Cortex of kidney (tissue), 1 donor: ENCODE data around the gene SLC25A38.
"Not testable (repeated sequence)": the region's sequence is repeated elsewhere in the genome, so short reads cannot be mapped to it uniquely, and the experiment has no call there.

ENCODE experiments used
- DNase-seq: peaks from one replicate; lab custom pipeline; 2025; lab: John Stamatoyannopoulos, UW

Gene SLC25A38

DNA sequence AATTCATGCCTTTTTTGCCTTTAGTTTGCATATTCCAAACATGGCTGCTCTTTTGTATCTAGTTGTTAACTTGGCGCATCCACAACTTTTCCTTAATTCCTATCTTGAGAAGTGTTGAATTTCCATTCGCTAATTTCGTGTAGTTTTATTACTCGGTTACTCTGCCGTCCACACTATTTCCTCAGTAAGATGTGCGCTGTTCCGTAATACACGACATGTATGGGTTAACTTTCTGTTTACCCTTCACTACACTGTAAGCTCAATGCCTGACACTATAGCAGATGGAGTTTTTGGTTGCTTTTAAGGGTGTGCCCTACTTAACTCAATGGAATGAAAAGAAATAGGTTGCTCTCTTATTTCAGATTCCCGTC lies 24.1 kb downstream of the SLC25A38 start:
- DNase-seq, result no peak

GRCh38 chr3:39407773-39408492 lies 24.8 kb downstream of the SLC25A38 start:
- DNase-seq, result no peak

GRCh38 chr3:39408493-39409372 lies 25.6 kb downstream of the SLC25A38 start:
- DNase-seq, result no peak

DNA sequence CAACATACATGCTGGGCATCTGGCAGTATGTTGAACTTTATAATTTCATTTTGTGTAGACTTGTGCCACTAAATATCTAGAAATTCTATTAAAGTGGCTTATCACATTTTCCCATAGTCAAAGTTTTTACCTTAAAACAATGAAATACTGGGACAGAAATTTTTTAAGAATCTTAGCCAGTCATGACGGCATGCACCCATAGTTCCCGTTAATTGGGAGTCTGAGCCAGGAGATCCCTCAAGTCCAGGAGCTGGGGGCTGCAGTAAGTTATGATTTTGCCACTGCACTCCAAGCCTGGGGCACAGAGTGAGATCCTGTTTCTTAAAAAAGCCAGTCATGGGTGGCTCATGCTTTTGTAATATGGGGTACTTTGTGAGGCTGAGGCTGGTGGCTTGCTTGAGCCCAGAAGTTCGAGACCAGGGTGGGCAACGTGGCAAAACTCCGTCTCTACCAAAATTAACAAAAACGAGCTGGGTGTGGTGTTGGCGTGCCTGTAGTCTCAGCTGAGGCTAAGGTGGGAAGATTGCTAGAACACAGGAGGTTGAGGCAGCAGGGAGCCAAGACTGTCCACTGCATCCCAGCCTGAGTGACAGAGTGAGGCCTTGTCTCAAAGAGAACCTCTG lies 26.5 kb downstream of the SLC25A38 start:
- no peak for DNase-seq

DNA sequence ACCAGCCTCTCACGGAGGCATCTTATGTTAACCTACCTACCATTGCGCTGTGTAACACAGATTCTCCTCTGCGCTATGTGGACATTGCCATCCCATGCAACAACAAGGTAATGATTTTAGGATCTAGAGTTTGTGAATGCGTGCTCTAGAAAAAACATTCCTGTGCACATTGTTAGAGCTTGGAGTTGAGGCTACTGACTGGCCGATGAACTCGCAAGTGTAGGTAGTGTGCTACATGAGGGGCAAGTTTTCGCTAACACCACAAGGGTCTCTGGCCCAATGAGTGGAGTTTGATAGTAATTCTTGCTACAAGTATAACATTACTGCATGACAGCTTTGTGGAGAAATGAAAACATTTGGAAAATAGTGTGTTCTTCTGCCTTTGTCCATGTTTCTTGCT lies 27.7 kb downstream of the SLC25A38 start:
- DNase-seq, result no peak

DNA sequence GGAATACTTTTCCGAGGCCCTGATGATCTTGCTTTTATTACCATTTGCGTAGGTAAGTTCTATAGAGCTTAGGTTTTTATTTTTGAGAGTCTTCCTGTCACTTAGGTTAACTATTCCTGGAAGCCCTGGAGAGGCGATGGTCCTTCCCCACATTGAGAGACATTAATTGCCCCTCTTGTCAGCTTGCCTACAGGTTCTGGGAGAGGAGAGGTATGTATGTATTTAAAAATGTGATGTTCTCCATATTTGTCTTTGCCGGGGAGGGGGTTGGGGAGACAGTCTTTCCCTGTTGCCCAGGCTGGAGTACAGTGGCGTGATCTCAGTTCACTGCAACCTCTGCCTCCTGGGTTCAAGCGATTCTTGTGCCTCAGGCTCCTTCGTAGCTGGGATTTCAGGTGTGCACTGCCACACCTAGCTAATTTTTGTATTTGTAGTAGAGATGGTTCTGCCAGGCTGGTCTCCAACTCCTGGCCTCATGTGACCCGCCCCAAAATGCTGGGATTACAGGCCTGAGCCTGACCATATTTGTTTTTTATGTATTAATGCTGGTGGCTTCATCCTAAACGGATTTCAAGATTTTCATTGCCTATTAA lies 29.6 kb downstream of the SLC25A38 start:
- no peak for DNase-seq

DNA sequence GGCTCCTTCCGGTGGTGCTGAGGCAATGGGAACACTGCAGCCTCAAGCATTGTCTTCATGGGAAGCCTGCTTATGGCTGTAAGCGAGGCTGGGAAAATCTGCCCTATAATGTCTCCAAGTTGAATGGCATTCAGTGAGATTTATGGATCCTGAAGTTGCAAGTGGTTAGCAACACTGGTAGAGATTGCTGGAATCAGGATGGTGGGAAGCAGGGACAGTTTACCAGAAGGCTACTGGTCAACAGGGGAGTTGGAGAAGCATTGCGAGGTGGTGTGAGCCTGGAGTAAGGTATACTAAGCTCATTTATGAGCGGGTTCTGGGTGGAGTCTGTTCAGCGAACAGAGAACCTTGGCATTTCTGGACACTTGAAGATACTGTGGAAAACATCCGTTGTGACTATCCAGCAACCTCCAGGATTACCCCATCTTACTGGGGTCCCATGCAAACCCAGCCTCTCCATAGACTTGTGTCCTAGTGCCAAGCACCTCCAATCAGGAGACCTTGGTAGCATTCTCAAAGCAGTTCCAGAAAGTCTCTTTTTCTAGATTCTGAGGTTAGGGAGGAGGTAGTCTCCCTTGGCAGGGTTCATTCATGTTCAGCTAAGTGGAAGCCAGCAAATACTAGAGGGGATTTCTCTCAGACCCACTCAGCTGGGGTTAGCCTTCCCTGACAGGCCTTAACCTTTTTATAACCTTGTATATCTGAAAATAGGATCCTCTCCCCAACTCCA lies 30.7 kb downstream of the SLC25A38 start:
- no peak for DNase-seq

- DNase-seq, result no peak
Observed at GRCh38 chr3:39414421-39414907, 31.3 kb downstream of the SLC25A38 start.

GRCh38 chr3:39415302-39415701 lies 32.1 kb downstream of the SLC25A38 start:
- not testable (repeated sequence) for DNase-seq

DNA sequence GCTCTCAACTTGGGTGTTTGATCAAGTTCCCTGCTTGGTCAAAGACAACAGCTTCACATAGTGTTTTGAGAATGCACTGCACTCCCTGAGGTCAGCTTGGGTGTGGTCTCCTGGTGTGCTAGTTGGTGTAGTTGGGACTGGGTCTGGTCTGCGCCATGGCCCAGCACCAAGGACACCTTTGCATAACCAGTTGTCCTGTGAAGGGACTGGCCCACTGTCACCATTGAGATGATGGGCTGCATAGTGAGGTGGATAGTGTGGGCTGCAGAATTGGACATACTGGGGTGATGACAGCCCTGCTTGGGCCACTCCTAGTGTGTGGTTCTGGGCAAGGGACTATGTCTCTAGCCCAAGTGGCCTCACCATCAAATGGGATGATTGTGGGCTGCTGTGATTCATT lies 32.8 kb downstream of the SLC25A38 start:
- no peak for DNase-seq

DNA sequence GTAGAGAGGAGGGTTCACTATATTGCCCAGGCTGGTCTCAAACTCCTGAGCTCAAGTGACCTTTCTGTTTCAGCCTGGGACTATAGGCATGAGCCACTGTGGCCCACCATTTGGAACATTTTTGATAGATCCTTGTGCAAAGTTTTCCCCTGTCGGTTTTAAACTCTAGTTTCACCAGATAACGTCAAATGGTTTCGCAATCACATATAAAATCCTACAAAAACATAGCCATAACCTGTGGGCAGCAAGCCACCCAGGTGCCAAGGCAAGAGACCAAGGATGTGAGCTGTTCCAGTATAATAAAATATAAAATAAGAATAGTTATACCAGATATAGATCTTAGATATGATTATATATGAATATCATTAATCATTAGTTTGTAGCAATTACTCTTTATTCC lies 33.8 kb downstream of the SLC25A38 start:
- DNase-seq, result not testable (repeated sequence)

- DNase-seq, result not testable (repeated sequence)
Observed at GRCh38 chr3:39418556-39419225, 35.5 kb downstream of the SLC25A38 start.

DNA sequence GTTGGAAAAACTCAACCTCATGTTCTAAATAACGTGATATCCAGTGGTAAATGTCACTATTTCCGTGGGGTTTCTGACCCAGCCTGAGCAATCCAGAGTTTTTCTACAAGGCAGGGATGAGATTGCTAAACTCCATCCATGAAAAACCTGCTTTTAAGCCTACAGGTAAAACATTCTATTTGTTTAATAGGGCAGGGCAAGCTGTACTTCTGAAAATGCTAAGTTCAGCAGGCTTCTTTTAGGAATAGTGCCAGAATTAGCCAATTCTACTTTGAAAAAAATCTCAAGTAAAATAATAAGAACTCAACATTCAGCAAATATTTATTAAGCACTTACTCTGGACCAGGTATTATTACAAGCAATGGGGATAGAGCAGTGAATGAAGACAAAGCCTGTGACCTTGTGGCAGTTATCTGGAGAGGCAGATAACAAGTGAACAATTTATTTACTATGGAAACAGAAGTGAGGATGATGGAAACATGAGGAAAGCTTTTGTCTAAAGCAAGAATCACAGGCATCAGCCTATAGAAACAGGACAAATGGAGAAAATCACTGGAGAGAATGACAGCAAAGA lies 36.7 kb downstream of the SLC25A38 start:
- DNase-seq, result no peak

- no peak for DNase-seq
Observed at GRCh38 chr3:39420543-39420942, 37.4 kb downstream of the SLC25A38 start.

DNA sequence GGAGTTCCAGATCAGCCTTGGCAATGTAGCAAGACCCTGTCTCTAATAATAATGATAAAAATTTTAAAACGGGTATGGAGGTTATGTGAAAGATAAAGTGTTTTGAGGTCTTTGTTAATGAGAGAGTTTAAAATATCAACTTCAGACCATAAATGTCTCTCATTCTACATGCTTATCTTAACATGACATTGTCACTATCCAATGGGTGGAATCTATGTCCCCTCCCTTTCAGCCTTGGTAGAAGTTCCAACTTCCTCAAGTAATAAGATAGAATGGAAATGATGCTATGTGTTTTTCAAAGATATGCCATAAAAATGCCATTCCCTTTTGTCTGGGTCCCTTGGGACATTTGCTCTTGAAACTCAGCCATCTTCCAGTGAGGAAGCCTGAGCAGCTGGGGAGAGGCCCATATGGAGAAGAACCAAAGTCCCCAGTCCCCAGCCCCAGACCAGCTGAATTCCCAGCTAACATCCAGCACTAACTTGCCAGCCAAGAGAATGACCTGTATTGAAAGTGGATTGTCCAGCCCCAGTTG lies 40.3 kb downstream of the SLC25A38 start:
- DNase-seq, result no peak

- DNase-seq, result no peak
Observed at GRCh38 chr3:39426312-39426711, 43.1 kb downstream of the SLC25A38 start.

- DNase-seq, result no peak
Observed at GRCh38 chr3:39427506-39427905, 44.3 kb downstream of the SLC25A38 start.

- no peak for DNase-seq
Observed at GRCh38 chr3:39428745-39429201, 45.6 kb downstream of the SLC25A38 start.

DNA sequence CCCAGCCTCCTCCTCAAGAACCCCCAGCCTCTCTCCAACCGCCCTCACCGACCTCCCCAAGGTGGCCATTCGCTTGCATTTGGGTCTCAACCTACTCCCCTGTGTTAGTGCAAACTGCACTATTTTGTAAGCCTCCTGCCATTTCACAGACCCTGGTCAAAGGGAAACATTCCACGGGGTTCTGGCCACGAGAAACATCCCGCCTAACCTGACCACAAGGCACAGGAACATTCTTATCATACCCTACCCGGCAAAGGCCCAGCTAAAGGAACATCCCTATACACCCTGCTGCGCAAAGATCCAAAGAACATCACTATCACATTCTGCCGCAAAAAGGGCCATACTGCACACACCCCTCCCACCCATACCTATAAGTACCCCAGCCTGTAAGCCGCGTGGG lies 46.3 kb downstream of the SLC25A38 start:
- no peak for DNase-seq

DNA sequence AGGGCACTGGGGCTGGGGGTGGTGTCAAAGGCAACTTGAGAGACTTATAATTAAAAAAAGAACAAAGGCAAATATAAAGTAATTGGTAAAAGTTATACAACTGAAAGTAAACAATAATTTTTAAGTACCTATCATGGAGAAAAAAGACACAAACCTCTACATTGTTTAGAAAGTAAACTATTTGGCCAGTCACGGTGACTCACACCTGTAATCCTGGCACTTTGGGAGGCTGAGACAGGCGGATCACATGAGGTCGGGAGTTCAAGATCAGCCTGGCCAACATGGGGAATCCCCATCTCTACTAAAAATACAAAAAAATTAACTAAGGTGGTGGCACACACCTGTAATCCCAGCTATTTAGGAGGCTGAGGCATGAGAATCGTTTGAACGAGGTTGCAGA lies 49.2 kb downstream of the SLC25A38 start:
- no peak for DNase-seq
